Measurements from ENCODE around the gene DLX2. TPM values are rescaled to one million over a fixed set of nuclear protein-coding genes. Genes with fewer than 3 reads are reported as not detected.

DLX2 gene
- total RNA-seq, 4 donors from 2014 or later, result not detected

DNA sequence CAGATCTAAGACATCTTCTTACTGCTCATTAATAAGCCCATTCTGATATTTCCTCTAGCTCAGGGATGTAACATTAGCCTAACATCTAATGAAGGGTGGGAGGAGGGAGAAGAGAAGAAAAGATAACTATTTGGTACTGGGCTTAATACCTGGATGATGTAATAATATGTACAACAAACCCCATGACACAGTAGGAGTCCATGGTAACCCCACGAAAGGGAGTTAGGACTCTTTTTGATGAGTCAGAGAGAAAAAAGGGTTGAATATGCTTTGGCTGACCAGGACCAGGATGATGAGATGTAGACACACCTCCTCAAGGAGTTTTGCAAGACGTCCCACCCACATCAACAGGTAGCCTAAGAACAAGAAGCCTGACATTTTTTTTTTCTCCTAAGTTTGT is 34.4 kb upstream of the DLX2 start:
- no peak overlapping the region for H3K27ac ChIP-seq
- H3K4me1 ChIP-seq, result no peaks in the 10 kb centered on the region
- no peak overlapping the region for H3K4me3 ChIP-seq
- H3K9me3 ChIP-seq, result no peaks in the 10 kb centered on the region
- DNase-seq, result no peak
- TF ChIP-seq CTCF (IDR thresholded peaks at IDR 0.05) (no peak), POLR2A (IDR thresholded peaks at IDR 0.05) (no peak)
- no peaks in the 10 kb centered on the region for H3K27me3 ChIP-seq
- no peaks in the 10 kb centered on the region for H3K36me3 ChIP-seq
- intact Hi-C loops (cut with DNase I; ENCODE audit: low total_unique reads), result no loop called here

GRCh38 chr2:172135446-172135845 is 32.7 kb upstream of the DLX2 start:
- no peaks in the 10 kb centered on the region for H3K36me3 ChIP-seq
- no peaks in the 10 kb centered on the region for H3K9me3 ChIP-seq
- H3K4me1 ChIP-seq, result no peaks in the 10 kb centered on the region
- TF ChIP-seq POLR2A (IDR thresholded peaks at IDR 0.05), result no peak
- TF ChIP-seq CTCF (IDR thresholded peaks at IDR 0.05), result no peak
- no peak overlapping the region for H3K4me3 ChIP-seq
- intact Hi-C loops (cut with DNase I; ENCODE audit: low total_unique reads), result no loop called here
- DNase-seq, result no peak
- H3K27ac ChIP-seq, result no peak overlapping the region
- no peaks in the 10 kb centered on the region for H3K27me3 ChIP-seq

GRCh38 chr2:172134270-172134669 is 31.6 kb upstream of the DLX2 start:
- H3K9me3 ChIP-seq, result no peaks in the 10 kb centered on the region
- no peak overlapping the region for H3K27ac ChIP-seq
- H3K4me3 ChIP-seq, result no peak overlapping the region
- no peaks in the 10 kb centered on the region for H3K27me3 ChIP-seq
- intact Hi-C loops (cut with DNase I; ENCODE audit: low total_unique reads), result no loop called here
- DNase-seq, result no peak
- TF ChIP-seq POLR2A (IDR thresholded peaks at IDR 0.05), result no peak
- TF ChIP-seq CTCF (IDR thresholded peaks at IDR 0.05), result no peak
- no peaks in the 10 kb centered on the region for H3K36me3 ChIP-seq
- H3K4me1 ChIP-seq, result no peaks in the 10 kb centered on the region

GRCh38 chr2:172131713-172132555 is 29.2 kb upstream of the DLX2 start:
- intact Hi-C loops (cut with DNase I; ENCODE audit: low total_unique reads), result no loop called here
- no peaks in the 10 kb centered on the region for H3K36me3 ChIP-seq
- TF ChIP-seq CTCF (IDR thresholded peaks at IDR 0.05), result no peak
- no peak for TF ChIP-seq POLR2A (IDR thresholded peaks at IDR 0.05)

DNA sequence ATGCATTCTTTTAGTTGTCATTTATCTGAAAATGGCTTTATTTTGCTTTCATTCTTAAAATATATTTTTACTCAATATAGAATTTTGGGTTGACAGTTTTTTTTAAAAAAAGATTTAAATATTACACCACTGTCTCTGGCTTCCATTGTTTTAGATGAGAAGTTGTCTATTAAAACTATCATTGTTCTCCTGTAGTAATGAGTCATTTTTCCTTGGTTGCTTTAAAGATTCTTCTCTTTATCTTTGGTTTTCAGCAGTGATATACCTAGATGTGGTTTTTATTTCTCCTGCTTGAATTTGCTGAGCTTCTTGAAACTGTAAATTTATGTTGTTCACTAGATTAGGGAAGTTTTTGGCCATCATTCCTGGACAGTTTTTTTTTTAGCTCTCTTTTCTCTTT is 26.7 kb upstream of the DLX2 start:
- no peaks in the 10 kb centered on the region for H3K27me3 ChIP-seq
- intact Hi-C loops (cut with DNase I; ENCODE audit: low total_unique reads), result no loop called here
- H3K4me1 ChIP-seq, result no peaks in the 10 kb centered on the region
- H3K36me3 ChIP-seq, result no peaks in the 10 kb centered on the region
- H3K4me3 ChIP-seq, result no peak overlapping the region
- TF ChIP-seq CTCF (IDR thresholded peaks at IDR 0.05) (no peak), POLR2A (IDR thresholded peaks at IDR 0.05) (no peak)
- H3K27ac ChIP-seq, result no peak overlapping the region
- no peak for DNase-seq
- no peaks in the 10 kb centered on the region for H3K9me3 ChIP-seq

More at GRCh38 chr2:172131713-172132555, 29.2 kb upstream of the DLX2 start:
- no peak for DNase-seq
- Histone ChIP-seq H3K27me3 (no peaks in the 10 kb centered on the region), H3K9me3 (no peaks in the 10 kb centered on the region), H3K4me1 (no peaks in the 10 kb centered on the region), H3K4me3 (no peak overlapping the region), H3K27ac (no peak overlapping the region)
